MM.1S (cell line): Measurements from ENCODE around the gene CENPT.

Experiments used
- DNase-seq: peaks from one replicate; pipeline ENCODE4 v3.0.0-alpha.2; 2015
- H2AFZ ChIP-seq: fragments of 300-600 bp; sonication (generic); 2 replicates; pipeline ENCODE4 v1.6.0; 2016; ENCODE audit warnings: antibody characterized with exemption, low read length
- H3F3A ChIP-seq: fragments of 300-600 bp; sonication (generic); 2 replicates; pipeline ENCODE4 v1.6.1; 2016; ENCODE audit warnings: mild to moderate bottlenecking, antibody characterized with exemption, low read length, moderate library complexity, mixed read lengths; ENCODE audit not compliant: insufficient read depth
- H3K27ac ChIP-seq: fragments of 300-600 bp; sonication (generic); 2 replicates; pipeline ENCODE4 v1.5.1; 2016; ENCODE audit warnings: mild to moderate bottlenecking, low read length
- H3K27me3 ChIP-seq: fragments of 300-600 bp; sonication (generic); replicated peaks from 2 replicates; pipeline ENCODE4 v1.6.0; 2016; ENCODE audit warnings: low read length; ENCODE audit not compliant: insufficient read depth
- H3K36me3 ChIP-seq: fragments of 300-600 bp; sonication (generic); replicated peaks from 2 replicates; pipeline ENCODE4 v1.6.1; 2016; ENCODE audit warnings: mild to moderate bottlenecking, low read length, mixed read lengths; ENCODE audit not compliant: insufficient read depth
- H3K4me1 ChIP-seq: fragments of 300-600 bp; sonication (generic); 2 replicates; pipeline ENCODE4 v1.6.1; 2016; ENCODE audit warnings: low read length, mixed read lengths
- H3K4me2 ChIP-seq: fragments of 300-600 bp; sonication (generic); 2 replicates; pipeline ENCODE4 v1.6.0; 2016; ENCODE audit warnings: low read depth, low read length
- H3K4me3 ChIP-seq: fragments of 300-600 bp; sonication (generic); 2 replicates; pipeline ENCODE4 v1.5.1; 2016; ENCODE audit warnings: low read length, mixed read lengths
- H3K79me2 ChIP-seq: fragments of 300-600 bp; sonication (generic); 2 replicates; pipeline ENCODE4 v1.6.1; 2016; ENCODE audit warnings: mixed run types, low read length, mixed read lengths
- H3K9ac ChIP-seq: fragments of 300-600 bp; sonication (generic); 2 replicates; pipeline ENCODE4 v1.6.1; 2016; ENCODE audit warnings: low read length, mixed read lengths
- H3K9me2 ChIP-seq: fragments of 300-600 bp; sonication (generic); replicated peaks from 2 replicates; pipeline ENCODE4 v1.6.1; 2016; ENCODE audit warnings: mild to moderate bottlenecking, low read length, mixed read lengths; ENCODE audit not compliant: insufficient read depth
- H3K9me3 ChIP-seq: fragments of 300-600 bp; sonication (generic); replicated peaks from 2 replicates; pipeline ENCODE4 v1.6.1; 2016; ENCODE audit warnings: mild to moderate bottlenecking, low read length, mixed read lengths; ENCODE audit not compliant: insufficient read depth
- H4K20me1 ChIP-seq: fragments of 300-600 bp; sonication (generic); 2 replicates; pipeline ENCODE4 v1.6.1; 2016; ENCODE audit warnings: mild to moderate bottlenecking, low read length, moderate library complexity, mixed read lengths; ENCODE audit not compliant: insufficient read depth
- EZH2 ChIP-seq: fragments of 300-600 bp; sonication (generic); optimal IDR thresholded peaks from 2 replicates; pipeline ENCODE3; 2017; ENCODE audit warnings: low read depth, mild to moderate bottlenecking, antibody characterized with exemption, low read length, mixed read lengths
- EZH2phosphoT487 ChIP-seq: fragments of 300-600 bp; sonication (generic); IDR thresholded peaks from 2 replicates; pipeline ENCODE4 v1.6.1; 2018; ENCODE audit warnings: antibody characterized with exemption, low read length
- TF ChIP-seq, protein P1 (sequence below): fragments of 300-600 bp; sonication (generic); IDR thresholded peaks from 2 replicates; pipeline ENCODE4 v1.5.1; 2016; ENCODE audit warnings: antibody characterized with exemption, low read length, mixed read lengths

CENPT gene

DNA sequence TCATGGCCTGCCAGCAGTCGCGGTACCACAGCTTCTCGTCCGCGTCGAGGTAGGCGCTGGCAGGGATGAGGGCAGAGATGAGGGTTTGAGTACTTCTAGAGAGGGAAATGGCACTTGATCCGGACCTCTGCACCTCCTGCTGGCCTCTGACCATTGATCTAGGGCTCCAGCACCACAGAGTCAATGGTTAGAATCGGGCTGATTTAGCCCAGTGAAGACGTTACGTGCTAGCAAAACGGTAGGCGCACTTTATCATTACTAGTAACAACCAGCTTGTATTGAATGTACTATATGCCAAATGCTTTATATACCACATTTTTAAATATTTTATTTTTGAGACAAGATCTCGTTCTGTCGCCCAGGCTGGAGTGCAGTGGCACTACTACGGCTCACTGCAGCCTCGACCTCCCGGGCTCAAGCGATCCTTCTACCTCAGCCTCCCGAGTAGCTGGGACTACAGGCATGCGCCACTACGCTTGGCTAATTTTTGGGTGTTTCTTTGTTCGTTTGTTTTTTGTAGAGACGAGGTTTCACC is 40.3 kb downstream of the CENPT start:
- no peaks in the 10 kb centered on the region for H3F3A ChIP-seq
- H3K9me3 ChIP-seq = no peaks in the 10 kb centered on the region
- peaks cover 9% of the 10 kb centered on the region for H3K4me1 ChIP-seq
- TF ChIP-seq EZH2 (no peak), EZH2phosphoT487 (no peak)
- TF ChIP-seq, protein P1, sequence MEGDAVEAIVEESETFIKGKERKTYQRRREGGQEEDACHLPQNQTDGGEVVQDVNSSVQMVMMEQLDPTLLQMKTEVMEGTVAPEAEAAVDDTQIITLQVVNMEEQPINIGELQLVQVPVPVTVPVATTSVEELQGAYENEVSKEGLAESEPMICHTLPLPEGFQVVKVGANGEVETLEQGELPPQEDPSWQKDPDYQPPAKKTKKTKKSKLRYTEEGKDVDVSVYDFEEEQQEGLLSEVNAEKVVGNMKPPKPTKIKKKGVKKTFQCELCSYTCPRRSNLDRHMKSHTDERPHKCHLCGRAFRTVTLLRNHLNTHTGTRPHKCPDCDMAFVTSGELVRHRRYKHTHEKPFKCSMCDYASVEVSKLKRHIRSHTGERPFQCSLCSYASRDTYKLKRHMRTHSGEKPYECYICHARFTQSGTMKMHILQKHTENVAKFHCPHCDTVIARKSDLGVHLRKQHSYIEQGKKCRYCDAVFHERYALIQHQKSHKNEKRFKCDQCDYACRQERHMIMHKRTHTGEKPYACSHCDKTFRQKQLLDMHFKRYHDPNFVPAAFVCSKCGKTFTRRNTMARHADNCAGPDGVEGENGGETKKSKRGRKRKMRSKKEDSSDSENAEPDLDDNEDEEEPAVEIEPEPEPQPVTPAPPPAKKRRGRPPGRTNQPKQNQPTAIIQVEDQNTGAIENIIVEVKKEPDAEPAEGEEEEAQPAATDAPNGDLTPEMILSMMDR = no peak
- peaks cover 39% of the 10 kb centered on the region for H3K79me2 ChIP-seq
- peak overlapping the region; percentile 89 for H3K4me2 ChIP-seq
- no peaks in the 10 kb centered on the region for H3K36me3 ChIP-seq
- no peaks in the 10 kb centered on the region for H3K27me3 ChIP-seq
- no peaks in the 10 kb centered on the region for H4K20me1 ChIP-seq
- no peak for DNase-seq
- H3K4me3 ChIP-seq = peak overlapping the region; percentile 89
- no peak overlapping the region for H3K27ac ChIP-seq
- no peaks in the 10 kb centered on the region for H3K9me2 ChIP-seq
- H3K9ac ChIP-seq = peak overlapping the region; percentile 23; the same call in 1 of the 2 replicates
- H2AFZ ChIP-seq = peak overlapping the region; percentile 71

DNA sequence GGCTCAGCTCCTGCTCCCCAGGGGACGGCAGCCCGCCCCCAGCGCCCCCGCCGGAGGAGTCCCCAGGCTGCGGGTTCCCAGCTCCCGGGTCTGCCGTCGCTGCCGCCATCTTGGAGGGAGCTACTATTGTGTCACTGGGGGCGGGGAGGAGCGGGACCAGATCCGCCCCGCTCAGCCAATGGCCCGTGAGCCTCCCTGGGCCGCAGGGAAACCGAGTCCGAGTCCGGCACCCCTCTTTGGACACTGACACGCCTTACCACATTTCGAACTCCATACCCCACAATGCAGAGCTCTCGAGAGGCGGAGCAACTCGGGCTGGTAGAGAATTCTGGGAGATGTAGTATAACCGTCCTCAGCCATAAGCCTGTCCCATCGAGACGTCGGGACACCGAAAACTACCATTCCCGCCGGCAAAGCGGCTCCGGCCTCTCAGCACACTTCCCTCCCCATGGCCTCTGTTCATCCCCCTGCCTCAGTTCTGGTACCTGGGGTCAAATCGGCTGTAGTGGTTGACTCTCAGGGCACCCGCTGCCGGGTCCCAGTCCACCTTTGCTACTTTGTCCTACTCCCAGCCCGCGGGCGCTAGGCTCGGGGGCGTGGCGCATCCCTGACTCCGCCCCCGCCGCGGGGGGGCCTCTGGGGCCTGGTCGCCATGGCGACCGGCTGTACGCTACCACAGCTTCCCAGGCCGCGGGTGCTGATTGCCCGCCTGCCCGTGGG is 40.9 kb downstream of the CENPT start, which contains the start of the genes RANBP10 and TSNAXIP1:
Gene RANBP10 (minus strand): TSS at position 133 of the 720 bp plus-strand sequence. CDS start 24 bp downstream, at position 109.
Gene TSNAXIP1 (plus strand): TSS at position 462 of the 720 bp plus-strand sequence. CDS start 261 bp downstream, outside the sequence.
- peak within 1 kb of the TSS; percentile 89 for H3K4me3 ChIP-seq
- peak within 1 kb of the TSS; percentile 33; the same call in 1 of the 2 replicates for H3K27ac ChIP-seq
- H3F3A ChIP-seq = no peaks in the 10 kb centered on the region
- peak within 1 kb of the TSS; percentile 90 for H3K4me2 ChIP-seq
- no peaks in the 10 kb centered on the region for H3K36me3 ChIP-seq
- H3K9me3 ChIP-seq = no peaks in the 10 kb centered on the region
- peaks cover 45% of the 10 kb centered on the region for H3K79me2 ChIP-seq
- peaks cover 9% of the 10 kb centered on the region for H3K4me1 ChIP-seq
- H2AFZ ChIP-seq = peak within 1 kb of the TSS; percentile 83
- DNase-seq = peak; percentile 99
- no peaks in the 10 kb centered on the region for H3K27me3 ChIP-seq
- H3K9me2 ChIP-seq = no peaks in the 10 kb centered on the region
- peak within 1 kb of the TSS; percentile 82 for H3K9ac ChIP-seq
- H4K20me1 ChIP-seq = no peaks in the 10 kb centered on the region
- no peak for TF ChIP-seq EZH2
- TF ChIP-seq, protein P1 = no peak

DNA sequence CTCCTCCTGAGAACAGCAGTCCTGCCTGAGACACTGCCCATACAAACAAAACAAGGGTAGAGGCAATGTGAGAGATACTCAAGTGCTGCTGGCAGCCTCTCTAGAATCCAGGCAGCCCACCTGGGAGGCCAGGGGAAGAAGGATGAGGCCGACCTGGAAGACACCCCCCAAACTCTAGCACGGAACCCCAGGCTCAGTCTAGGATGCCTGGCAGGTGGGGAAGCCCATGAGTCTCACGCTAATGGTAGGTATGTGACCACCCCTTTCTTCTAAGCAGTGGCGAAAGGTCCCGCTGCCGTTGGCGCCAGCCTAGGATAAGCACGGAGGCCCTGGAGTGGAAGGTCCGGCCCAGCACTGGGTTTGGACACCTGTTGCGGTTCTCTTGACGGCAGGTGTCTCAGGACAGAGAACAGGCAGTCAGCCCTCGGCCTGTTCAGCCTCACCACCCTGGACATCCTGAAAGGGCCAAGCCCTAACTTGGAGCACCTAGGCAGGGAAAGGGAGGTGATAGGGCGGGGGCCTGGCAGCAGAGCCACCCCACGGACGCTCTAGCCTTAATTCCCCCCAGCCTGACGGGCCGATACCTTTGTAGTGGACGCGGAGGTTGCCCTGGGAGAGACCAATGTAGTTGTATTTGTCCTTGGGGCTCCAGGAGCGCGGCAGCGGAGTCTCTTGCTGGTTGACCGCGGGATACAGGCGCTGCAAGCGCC is 41.6 kb downstream of the CENPT start:
- Histone ChIP-seq H3K9me2 (no peaks in the 10 kb centered on the region), H4K20me1 (no peaks in the 10 kb centered on the region), H3K9me3 (no peaks in the 10 kb centered on the region), H2AFZ (peak overlapping the region; percentile 83), H3K9ac (peak overlapping the region; percentile 82), H3K27me3 (no peaks in the 10 kb centered on the region), H3K27ac (peak overlapping the region; percentile 19; the same call in 1 of the 2 replicates), H3K36me3 (no peaks in the 10 kb centered on the region), H3K4me3 (peak overlapping the region; percentile 89), H3K79me2 (peaks cover 52% of the 10 kb centered on the region), H3K4me1 (peaks cover 9% of the 10 kb centered on the region), H3F3A (no peaks in the 10 kb centered on the region), H3K4me2 (peak overlapping the region; percentile 90)
- TF ChIP-seq EZH2phosphoT487 (no peak), EZH2 (no peak)
- TF ChIP-seq, protein P1 = no peak
- DNase-seq = no peak
